Chondrocyte (in vitro differentiated cells): ENCODE measurements around the gene RUNX2. TPM values are rescaled to one million over a fixed set of nuclear protein-coding genes. Genes with fewer than 3 reads are reported as not detected.
A peak's percentile ranks its signal among the peaks of the same experiment; 100 is the strongest.

Experiments
- DNase-seq: peaks from one replicate; pipeline ENCODE4 v3.0.0; 2021; ENCODE audit warnings: mixed read lengths, low spot score
- H3K27ac Mint-ChIP-seq: one replicate; pipeline ENCODE4 v1.8.0; 2021; ENCODE audit warnings: mild to moderate bottlenecking, moderate library complexity, mixed read lengths; ENCODE audit not compliant: unreplicated experiment
- H3K27me3 Mint-ChIP-seq: 2 replicates; pipeline ENCODE4 v1.8.0; 2021; ENCODE audit warnings: low read depth, mixed read lengths
- H3K36me3 Mint-ChIP-seq: 2 replicates; pipeline ENCODE4 v1.8.0; 2021; ENCODE audit warnings: low read depth, mixed read lengths
- H3K4me1 Mint-ChIP-seq: 2 replicates; pipeline ENCODE4 v1.8.0; 2021; ENCODE audit warnings: low read depth, mild to moderate bottlenecking, mixed read lengths
- H3K4me3 Mint-ChIP-seq: one replicate; pipeline ENCODE4 v1.8.0; 2021; ENCODE audit warnings: mild to moderate bottlenecking, moderate library complexity, mixed read lengths; ENCODE audit not compliant: unreplicated experiment
- H3K9me3 Mint-ChIP-seq: 2 replicates; pipeline ENCODE4 v1.8.0; 2021; ENCODE audit warnings: low read depth, mixed read lengths
- CTCF ChIP-seq: fragments of 200-600 bp; sonication (generic); IDR thresholded peaks from 2 replicates; pipeline ENCODE4 v1.5.0; 2021; ENCODE audit warnings: antibody characterized with exemption, mild to moderate bottlenecking, moderate library complexity
- total RNA-seq: library from RNA; stranded (reverse); gene quantifications from 3 replicates; pipeline ENCODE4 v1.2.1, GENCODE V29; 2021

RUNX2 gene
- total RNA-seq, 1 donor from 2014 or later: 12.2 TPM

DNA sequence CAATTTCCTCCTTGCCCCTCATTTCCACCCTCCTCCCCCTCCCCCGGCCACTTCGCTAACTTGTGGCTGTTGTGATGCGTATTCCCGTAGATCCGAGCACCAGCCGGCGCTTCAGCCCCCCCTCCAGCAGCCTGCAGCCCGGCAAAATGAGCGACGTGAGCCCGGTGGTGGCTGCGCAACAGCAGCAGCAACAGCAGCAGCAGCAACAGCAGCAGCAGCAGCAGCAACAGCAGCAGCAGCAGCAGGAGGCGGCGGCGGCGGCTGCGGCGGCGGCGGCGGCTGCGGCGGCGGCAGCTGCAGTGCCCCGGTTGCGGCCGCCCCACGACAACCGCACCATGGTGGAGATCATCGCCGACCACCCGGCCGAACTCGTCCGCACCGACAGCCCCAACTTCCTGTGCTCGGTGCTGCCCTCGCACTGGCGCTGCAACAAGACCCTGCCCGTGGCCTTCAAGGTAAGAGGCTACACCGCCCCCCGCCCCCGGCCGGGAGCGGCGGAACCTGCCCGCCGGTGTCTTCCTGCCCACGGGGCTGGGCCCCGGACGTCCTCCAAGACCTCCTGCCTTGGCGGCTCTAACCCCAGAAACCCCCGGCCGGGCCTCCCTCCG, 94.5 kb downstream of the RUNX2 start:
- peak overlapping the region; percentile 94 for H3K27ac Mint-ChIP-seq
- DNase-seq: peak; percentile 85
- TF ChIP-seq CTCF: peak; percentile 3
- peak overlapping the region; percentile 98 for H3K4me3 Mint-ChIP-seq
- peaks cover 43% of the 10 kb centered on the region for H3K4me1 Mint-ChIP-seq
- no peaks in the 10 kb centered on the region for H3K36me3 Mint-ChIP-seq
- no peaks in the 10 kb centered on the region for H3K9me3 Mint-ChIP-seq
- H3K27me3 Mint-ChIP-seq: no peaks in the 10 kb centered on the region

DNA sequence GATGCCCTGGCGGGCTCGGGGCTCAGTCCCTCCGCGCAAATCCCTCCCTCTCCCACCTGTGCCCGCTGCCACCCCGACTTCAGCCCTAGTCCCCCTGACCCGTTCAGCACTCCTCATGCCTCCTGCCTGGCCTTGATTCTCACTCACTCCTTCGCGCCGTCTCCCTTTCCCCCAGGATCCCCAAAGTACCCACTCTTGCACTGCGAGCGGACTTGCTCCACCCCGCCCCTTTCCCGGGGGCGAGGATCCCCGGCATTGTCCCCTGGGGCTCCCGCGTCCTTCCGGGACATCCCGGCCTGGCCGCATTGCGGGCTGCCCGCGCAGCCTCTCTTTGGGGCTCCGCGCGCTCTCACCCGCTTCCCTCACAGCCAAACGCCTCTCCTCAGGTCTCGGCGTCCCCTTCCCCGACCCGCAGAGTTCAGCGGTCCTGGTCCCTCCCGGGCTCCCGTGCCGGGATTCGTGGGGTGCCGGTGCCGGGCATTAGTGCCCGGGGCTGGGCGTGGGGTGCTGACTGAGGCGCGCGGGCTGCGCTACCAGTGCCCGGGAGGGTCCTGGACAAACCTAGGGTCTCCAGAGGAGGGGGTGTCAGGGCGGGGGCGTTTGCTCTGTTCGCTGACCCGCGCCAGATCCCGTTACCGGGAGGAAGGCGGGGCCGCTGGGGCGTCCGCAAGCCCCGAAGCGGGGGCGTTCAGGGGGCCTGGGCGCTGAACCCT, 95.1 kb downstream of the RUNX2 start:
- Mint-ChIP-seq H3K9me3 (no peaks in the 10 kb centered on the region), H3K4me1 (peaks cover 50% of the 10 kb centered on the region), H3K27ac (peak overlapping the region; percentile 94), H3K36me3 (no peaks in the 10 kb centered on the region), H3K27me3 (no peaks in the 10 kb centered on the region), H3K4me3 (peak overlapping the region; percentile 98)
- peak; percentile 86 for DNase-seq
- no peak for TF ChIP-seq CTCF

DNA sequence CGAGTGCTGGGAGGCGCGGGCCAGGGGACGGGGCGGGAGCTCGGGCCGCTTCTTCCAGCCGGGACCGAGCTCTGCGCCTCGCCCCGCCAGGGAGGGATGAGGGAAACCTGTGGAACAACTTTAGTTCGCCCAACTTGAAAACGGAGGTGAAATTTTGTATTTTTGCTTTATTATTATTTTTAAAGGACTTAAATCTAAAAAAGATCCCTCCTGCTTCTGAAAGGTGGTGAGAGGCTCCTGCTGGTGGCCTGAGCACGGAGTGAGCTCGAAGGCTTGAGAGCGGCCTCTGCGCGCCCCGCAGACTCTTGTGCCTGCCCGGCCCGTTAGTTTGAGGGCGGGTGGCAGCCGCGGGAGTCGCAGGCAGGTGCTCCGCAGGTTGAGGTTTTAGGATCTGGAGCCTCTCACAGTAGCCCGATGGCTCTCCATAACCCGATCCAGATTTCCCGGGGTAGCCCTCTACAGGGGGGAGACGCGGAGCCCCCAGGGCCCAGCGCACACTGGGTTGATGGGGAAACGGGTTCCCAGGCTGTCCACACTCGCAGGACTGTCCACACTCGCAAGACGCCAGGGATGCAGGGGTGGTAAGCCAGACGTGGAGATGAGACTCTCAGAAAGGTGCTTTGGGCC, 95.8 kb downstream of the RUNX2 start:
- DNase-seq: peak; percentile 84
- H3K27ac Mint-ChIP-seq: peak overlapping the region; percentile 75
- H3K4me1 Mint-ChIP-seq: peaks cover 56% of the 10 kb centered on the region
- H3K4me3 Mint-ChIP-seq: peak overlapping the region; percentile 98
- no peaks in the 10 kb centered on the region for H3K9me3 Mint-ChIP-seq
- peak; percentile 48 for TF ChIP-seq CTCF
- no peaks in the 10 kb centered on the region for H3K36me3 Mint-ChIP-seq
- no peaks in the 10 kb centered on the region for H3K27me3 Mint-ChIP-seq

- peak overlapping the region; percentile 98 for H3K4me3 Mint-ChIP-seq
- no peak for DNase-seq
- H3K27me3 Mint-ChIP-seq: no peaks in the 10 kb centered on the region
- no peaks in the 10 kb centered on the region for H3K9me3 Mint-ChIP-seq
- H3K36me3 Mint-ChIP-seq: no peaks in the 10 kb centered on the region
- peaks cover 57% of the 10 kb centered on the region for H3K4me1 Mint-ChIP-seq
- no peak for TF ChIP-seq CTCF
- peak overlapping the region; percentile 75 for H3K27ac Mint-ChIP-seq
Observed at GRCh38 chr6:45424451-45424861, 96.3 kb downstream of the RUNX2 start.

DNA sequence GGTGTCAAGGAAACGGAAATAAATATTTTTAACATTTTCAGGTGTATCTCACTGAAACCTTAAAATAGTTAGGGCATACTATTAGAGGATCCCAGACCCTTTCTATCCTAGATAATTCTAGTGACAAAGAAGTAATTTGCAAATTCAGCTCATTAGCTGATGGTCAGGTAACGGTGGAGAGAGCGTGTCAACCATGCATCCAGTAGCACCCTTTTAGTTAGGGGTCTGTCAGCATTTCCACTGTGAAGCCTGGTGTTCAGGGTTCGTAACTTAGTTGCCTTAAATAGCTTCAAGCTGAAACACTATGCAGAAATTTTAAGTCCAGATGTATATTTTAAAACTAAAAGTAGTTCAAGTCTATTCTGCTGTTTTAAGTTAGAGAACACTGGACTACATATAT, 98.1 kb downstream of the RUNX2 start:
- H3K36me3 Mint-ChIP-seq: peaks cover 1% of the 10 kb centered on the region
- H3K27ac Mint-ChIP-seq: no peak overlapping the region
- no peak for DNase-seq
- no peaks in the 10 kb centered on the region for H3K9me3 Mint-ChIP-seq
- H3K4me1 Mint-ChIP-seq: peaks cover 48% of the 10 kb centered on the region
- no peak overlapping the region for H3K4me3 Mint-ChIP-seq
- TF ChIP-seq CTCF: no peak
- H3K27me3 Mint-ChIP-seq: no peaks in the 10 kb centered on the region
